Osteoblast (primary cell): Measurements from ENCODE around the gene BCL3. TPM values are rescaled to one million over a fixed set of nuclear protein-coding genes. Genes with fewer than 3 reads are reported as not detected.

ENCODE experiments used
- DNase-seq: peaks from one replicate; pipeline ENCODE4 v3.0.0; 2011; ENCODE audit warnings: low spot score, mixed read lengths; ENCODE audit not compliant: insufficient read length; ENCODE audit errors: missing footprints
- H2AFZ ChIP-seq: 2 replicates; pipeline ENCODE4 v1.6.0; 2011; ENCODE audit warnings: mild to moderate bottlenecking, low read length
- H3K27ac ChIP-seq: 2 replicates; pipeline ENCODE4 v1.5.1; 2011; ENCODE audit warnings: mild to moderate bottlenecking, low read depth, low read length, moderate library complexity
- H3K27me3 ChIP-seq: 2 replicates; pipeline ENCODE4 v1.6.0; 2012; ENCODE audit warnings: mild to moderate bottlenecking, control low read depth, inconsistent platforms, low read length, moderate library complexity; ENCODE audit not compliant: insufficient read depth
- H3K36me3 ChIP-seq: 2 replicates; pipeline ENCODE4 v1.5.1; 2011; ENCODE audit warnings: mild to moderate bottlenecking, low read length, control low read depth, moderate library complexity; ENCODE audit not compliant: insufficient read depth
- H3K4me1 ChIP-seq: 2 replicates; pipeline ENCODE4 v1.5.1; 2011; ENCODE audit warnings: mild to moderate bottlenecking, low read length, control low read depth, moderate library complexity; ENCODE audit not compliant: insufficient read depth
- H3K4me2 ChIP-seq: 2 replicates; pipeline ENCODE4 v1.6.0; 2011; ENCODE audit warnings: mild to moderate bottlenecking, low read length; ENCODE audit not compliant: insufficient read depth
- H3K4me3 ChIP-seq: fragments of 200-600 bp; sonication (generic); 3 replicates; pipeline ENCODE4 v1.5.1; 2012; ENCODE audit warnings: mild to moderate bottlenecking, low read length, inconsistent platforms; ENCODE audit not compliant: insufficient read depth
- H3K79me2 ChIP-seq: 2 replicates; pipeline ENCODE4 v1.6.0; 2012; ENCODE audit warnings: mild to moderate bottlenecking, low read length, control low read depth, inconsistent platforms; ENCODE audit not compliant: insufficient read depth
- H3K9me3 ChIP-seq: 2 replicates; pipeline ENCODE4 v1.5.1; 2011; ENCODE audit warnings: low read depth, low read length, control low read depth
- H4K20me1 ChIP-seq: 2 replicates; pipeline ENCODE4 v1.6.0; 2012; ENCODE audit warnings: mild to moderate bottlenecking, low read length, control low read depth; ENCODE audit not compliant: insufficient read depth
- CTCF ChIP-seq: IDR thresholded peaks from 2 replicates; pipeline ENCODE4 v1.5.1; 2011; ENCODE audit warnings: mild to moderate bottlenecking, low read depth, low read length, moderate library complexity; ENCODE audit errors: extremely low read depth
- total RNA-seq: library from RNA; depleted of rRNA; stranded (reverse); fragments of >200 nt; gene quantifications from 2 replicates; pipeline ENCODE4 v1.2.3, GENCODE V29; 2012

BCL3 gene
- total RNA-seq, 1 donor = 7.2 TPM

GRCh38 chr19:44731622-44732021 lies 16.9 kb upstream of the BCL3 start:
- H3K4me2 ChIP-seq = no peak overlapping the region
- H3K79me2 ChIP-seq = no peaks in the 10 kb centered on the region
- no peak for TF ChIP-seq CTCF
- no peak overlapping the region for H3K27ac ChIP-seq
- no peak overlapping the region for H2AFZ ChIP-seq
- H3K9me3 ChIP-seq = no peaks in the 10 kb centered on the region
- no peaks in the 10 kb centered on the region for H3K36me3 ChIP-seq
- peaks cover 8% of the 10 kb centered on the region for H3K4me1 ChIP-seq
- no peak overlapping the region for H3K4me3 ChIP-seq
- H3K27me3 ChIP-seq = no peaks in the 10 kb centered on the region
- DNase-seq = no peak
- H4K20me1 ChIP-seq = no peaks in the 10 kb centered on the region

- H3K27me3 ChIP-seq = no peaks in the 10 kb centered on the region
- peaks cover 15% of the 10 kb centered on the region for H3K4me1 ChIP-seq
- H3K4me3 ChIP-seq = no peak overlapping the region
- H3K9me3 ChIP-seq = no peaks in the 10 kb centered on the region
- no peak overlapping the region for H3K27ac ChIP-seq
- no peaks in the 10 kb centered on the region for H3K79me2 ChIP-seq
- no peak overlapping the region for H2AFZ ChIP-seq
- no peaks in the 10 kb centered on the region for H3K36me3 ChIP-seq
- H4K20me1 ChIP-seq = no peaks in the 10 kb centered on the region
- no peak for DNase-seq
- TF ChIP-seq CTCF = no peak
- H3K4me2 ChIP-seq = no peak overlapping the region
Observed at GRCh38 chr19:44732235-44733014, 16.1 kb upstream of the BCL3 start.

- no peak overlapping the region for H3K27ac ChIP-seq
- TF ChIP-seq CTCF = no peak
- no peak for DNase-seq
- no peaks in the 10 kb centered on the region for H3K27me3 ChIP-seq
- H4K20me1 ChIP-seq = no peaks in the 10 kb centered on the region
- no peak overlapping the region for H3K4me2 ChIP-seq
- no peaks in the 10 kb centered on the region for H3K36me3 ChIP-seq
- H3K4me3 ChIP-seq = no peak overlapping the region
- no peak overlapping the region for H2AFZ ChIP-seq
- H3K4me1 ChIP-seq = peaks cover 35% of the 10 kb centered on the region
- H3K9me3 ChIP-seq = no peaks in the 10 kb centered on the region
- no peaks in the 10 kb centered on the region for H3K79me2 ChIP-seq
Observed at GRCh38 chr19:44734357-44734756, 14.2 kb upstream of the BCL3 start.

- Histone ChIP-seq H2AFZ (no peak overlapping the region), H3K9me3 (no peaks in the 10 kb centered on the region), H3K4me2 (no peak overlapping the region), H3K36me3 (no peaks in the 10 kb centered on the region), H3K27ac (no peak overlapping the region), H4K20me1 (no peaks in the 10 kb centered on the region), H3K4me3 (no peak overlapping the region), H3K4me1 (peaks cover 35% of the 10 kb centered on the region), H3K79me2 (no peaks in the 10 kb centered on the region), H3K27me3 (no peaks in the 10 kb centered on the region)
- no peak for TF ChIP-seq CTCF
- DNase-seq = no peak
Observed at GRCh38 chr19:44735011-44735410, 13.5 kb upstream of the BCL3 start.
